NCI-H187 (cell line): ENCODE measurements around the gene PIM3.
"Not testable (repeated sequence)": the region's sequence is repeated elsewhere in the genome, so short reads cannot be mapped to it uniquely, and the experiment has no call there.

Experiments
- DNase-seq, 2 experiments: peaks; one replicate each; lab custom pipeline; 2025; lab: John Stamatoyannopoulos, UW

Gene PIM3

DNA sequence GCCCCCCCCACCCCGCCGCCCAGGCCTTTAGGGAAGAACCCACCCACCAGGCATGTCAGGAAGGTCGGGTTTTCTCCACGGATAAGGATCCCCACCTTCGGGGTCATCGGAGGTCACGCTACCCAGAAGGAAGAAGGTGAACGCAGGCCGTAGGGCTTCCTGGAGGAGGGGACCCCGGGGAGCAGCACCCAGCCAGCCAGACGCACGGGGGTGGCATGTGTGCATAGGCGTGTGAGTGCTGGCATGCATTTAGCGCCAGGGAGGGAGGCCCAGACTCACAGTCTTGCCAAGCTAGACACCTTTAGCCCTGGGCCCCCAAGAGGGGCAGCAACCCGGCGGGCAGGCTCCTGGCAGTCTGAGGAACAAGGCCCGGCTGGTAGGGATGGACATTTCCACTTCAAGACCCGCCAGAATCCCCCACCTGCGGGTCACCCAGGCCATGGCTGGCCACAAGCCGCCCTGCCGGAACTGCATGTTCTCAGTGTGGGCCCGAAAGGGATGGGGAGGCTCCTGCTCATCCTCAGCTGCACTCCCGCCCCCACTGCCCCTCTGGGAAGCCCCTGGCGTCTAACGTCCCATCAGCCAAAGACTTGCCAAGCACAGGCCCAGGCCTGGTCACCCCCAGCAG lies 16.7 kb upstream of the PIM3 start:
- DNase-seq = no peak

- no peak for DNase-seq
Measured at GRCh38 chr22:49944399-49944891, 16.1 kb upstream of the PIM3 start.

DNA sequence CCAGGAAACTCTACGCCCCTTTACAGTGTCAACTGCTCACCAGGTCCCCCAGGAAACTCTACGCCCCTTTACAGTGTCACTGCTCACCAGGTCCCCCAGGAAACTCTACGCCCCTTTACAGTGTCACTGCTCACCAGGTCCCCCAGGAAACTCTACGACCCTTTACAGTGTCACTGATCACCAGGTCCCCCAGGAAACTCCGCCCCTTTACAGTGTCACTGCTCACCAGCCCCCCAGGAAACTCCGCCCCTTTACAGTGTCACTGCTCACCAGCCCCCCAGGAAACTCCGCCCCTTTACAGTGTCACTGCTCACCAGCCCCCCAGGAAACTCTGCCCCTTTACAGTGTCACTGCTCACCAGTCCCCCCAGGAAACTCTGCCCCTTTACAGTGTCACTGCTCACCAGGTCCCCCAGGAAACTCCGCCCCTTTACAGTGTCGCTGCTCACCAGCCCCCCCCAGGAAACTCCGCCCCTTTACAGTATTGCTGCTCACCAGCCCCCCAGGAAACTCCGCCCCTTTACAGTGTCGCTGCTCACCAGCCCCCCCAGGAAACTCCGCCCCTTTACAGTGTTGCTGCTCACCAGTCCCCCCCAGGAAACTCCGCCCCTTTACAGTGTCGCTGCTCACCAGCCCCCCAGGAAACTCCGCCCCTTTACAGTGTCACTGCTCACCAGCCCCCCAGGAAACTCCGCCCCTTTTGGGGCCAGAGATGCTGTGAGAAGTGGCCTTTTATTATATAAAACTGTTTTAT lies 15.4 kb upstream of the PIM3 start:
- DNase-seq = not testable (repeated sequence)

GRCh38 chr22:49946612-49947295 lies 13.8 kb upstream of the PIM3 start:
- no peak for DNase-seq

- DNase-seq = no peak
Measured at GRCh38 chr22:49947296-49947622, 13.3 kb upstream of the PIM3 start.

DNA sequence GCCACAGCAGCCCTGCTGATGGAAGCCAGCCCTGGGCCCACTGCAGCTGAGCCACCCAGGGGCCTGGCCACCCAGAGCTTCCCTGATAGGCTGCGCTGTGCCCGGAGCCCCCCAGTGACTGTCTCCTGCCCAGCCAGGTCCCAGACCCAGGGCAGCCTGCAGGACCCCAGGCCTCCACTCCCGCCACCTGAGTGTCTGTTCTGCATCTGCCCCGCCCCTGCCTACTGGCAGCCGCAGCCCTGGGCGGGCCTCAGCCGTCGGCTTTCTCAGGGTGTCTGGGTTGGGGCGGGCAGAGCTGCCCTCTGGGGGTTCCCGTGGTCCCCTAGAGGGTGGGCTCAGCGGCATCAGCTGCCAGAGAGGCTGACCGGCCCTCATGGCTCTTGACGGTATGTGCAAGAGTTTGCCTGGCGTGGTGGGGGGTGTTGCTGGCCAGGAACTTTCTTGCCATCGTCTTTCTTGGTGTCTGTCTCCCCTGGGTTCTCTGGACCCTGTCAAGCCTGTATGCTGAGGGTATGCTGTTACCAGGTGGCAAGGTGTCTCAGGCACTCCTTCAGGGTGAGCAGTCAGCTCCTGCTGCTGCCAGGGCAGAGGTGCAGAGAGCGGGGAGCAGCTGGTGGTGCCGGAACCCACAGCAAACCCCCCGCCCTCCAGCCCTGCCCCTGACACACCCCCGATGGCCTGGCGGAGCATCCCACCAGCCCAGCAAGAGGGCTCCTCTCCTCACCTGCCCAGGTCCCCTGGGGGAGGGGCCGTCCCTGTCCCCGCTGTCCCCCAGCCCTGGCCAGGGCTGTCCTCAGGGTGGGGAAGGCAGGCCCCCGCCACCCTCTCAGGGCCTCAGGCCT lies 12.2 kb upstream of the PIM3 start:
- DNase-seq = no peak

- DNase-seq = no peak
Measured at GRCh38 chr22:49948958-49949913, 11.3 kb upstream of the PIM3 start.

GRCh38 chr22:49949914-49950292 lies 10.7 kb upstream of the PIM3 start:
- DNase-seq = no peak

GRCh38 chr22:49950396-49950994 lies 10.1 kb upstream of the PIM3 start:
- DNase-seq = no peak

- DNase-seq = no peak
Measured at GRCh38 chr22:49951000-49951677, 9.4 kb upstream of the PIM3 start.

DNA sequence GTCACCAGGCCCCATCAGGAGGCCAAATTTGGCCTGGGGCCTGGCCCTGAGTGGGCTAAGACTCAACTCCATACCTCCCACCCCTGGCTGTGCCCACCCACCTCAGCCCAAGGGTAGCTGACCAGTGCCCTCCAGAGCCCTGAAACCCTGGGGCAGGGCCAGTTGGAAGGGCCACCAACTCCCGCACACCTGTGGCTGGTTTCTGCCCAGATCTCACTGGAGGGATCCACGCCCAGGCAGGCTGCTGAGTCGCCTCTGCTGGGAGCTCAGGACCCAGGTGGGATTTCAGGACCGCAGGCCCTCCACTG lies 8.9 kb upstream of the PIM3 start:
- DNase-seq = no peak

DNA sequence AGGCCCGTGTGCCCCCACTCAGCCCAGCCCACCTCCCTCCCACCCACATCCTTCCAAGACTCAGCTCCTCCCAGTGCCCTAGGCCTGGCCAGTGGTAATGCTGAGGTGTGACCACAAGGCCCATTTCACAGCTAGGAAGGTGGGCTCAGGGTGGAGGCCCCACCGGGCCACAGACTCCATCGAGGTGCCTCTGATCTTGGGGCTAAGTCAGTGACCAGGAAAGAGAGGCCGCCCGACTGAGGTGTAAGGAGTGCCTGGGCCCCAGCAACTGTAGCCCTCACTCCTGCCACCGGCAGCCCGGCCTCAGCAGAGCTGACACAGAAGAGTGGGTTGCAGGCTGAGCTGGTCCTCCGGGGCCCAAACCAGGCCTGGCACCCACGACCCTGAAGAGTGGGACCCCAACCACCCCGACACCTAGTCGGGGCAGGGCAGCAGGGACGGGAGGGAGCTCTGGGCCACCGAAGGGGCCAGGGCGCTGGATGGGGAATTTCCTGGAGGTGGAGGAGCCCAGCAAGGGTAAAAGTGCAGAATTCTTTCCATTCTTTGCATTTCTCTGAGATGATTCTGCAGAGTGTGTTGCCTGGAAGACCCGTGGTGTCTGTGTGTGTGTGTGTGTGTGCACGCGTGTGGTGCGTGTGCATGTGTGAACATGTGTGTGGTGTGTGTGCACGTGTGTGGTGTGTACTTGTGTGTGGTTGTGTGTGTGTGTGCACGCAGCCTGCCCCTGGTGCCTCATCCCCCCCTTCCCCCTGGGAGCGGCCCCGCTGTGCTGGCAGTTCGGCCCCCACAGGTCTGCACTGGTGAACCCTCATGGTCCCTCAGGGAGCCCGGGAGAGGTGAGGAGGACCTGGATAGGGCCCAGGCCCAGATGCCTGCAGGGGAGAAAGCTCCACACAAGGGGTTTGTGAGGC lies 8.3 kb upstream of the PIM3 start:
- DNase-seq = no peak

DNA sequence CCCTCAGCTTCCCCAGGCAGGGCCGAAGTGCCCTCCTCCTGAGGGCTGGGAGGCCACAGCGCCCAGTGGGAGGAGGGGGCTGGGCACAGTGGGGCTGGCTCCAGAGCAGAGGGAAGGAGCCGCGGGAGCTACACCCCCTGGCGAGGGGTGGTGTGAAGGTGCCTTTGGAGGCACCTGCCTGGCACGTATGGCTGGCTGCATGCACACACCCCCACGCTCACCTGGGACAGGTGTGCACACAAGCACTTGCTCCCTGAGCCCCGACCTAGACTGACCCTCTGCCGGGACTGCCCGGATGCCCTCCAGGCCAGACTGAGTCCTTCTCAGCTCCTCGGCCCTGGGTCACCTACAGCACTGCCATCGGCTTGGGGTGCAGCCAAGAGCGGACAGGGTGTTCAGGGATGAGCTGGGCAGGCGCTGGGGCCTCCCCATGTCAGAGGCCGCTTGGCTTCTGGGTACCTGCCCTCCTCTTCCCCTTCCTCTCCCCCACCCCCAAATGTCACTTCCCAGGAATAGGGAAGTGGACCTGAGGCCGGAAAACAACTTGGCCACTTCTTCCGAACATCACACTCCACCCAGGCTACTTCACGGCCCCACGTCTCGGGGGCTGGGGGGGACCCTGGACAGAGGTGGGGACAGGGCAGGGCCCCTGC lies 7.4 kb upstream of the PIM3 start:
- DNase-seq = no peak

GRCh38 chr22:49953680-49954344 lies 6.8 kb upstream of the PIM3 start:
- DNase-seq = no peak

- no peak for DNase-seq
Measured at GRCh38 chr22:49954354-49954753, 6.2 kb upstream of the PIM3 start.

- no peak for DNase-seq
Measured at GRCh38 chr22:49954991-49955580, 5.5 kb upstream of the PIM3 start.

- DNase-seq = no peak
Measured at GRCh38 chr22:49955581-49956417, 4.8 kb upstream of the PIM3 start.
